Tongue (tissue), 2 donors: ENCODE measurements around the gene AP2S1. TPM values are rescaled to one million over a fixed set of nuclear protein-coding genes. Genes with fewer than 3 reads are reported as not detected.
"Not testable (repeated sequence)": the region's sequence is repeated elsewhere in the genome, so short reads cannot be mapped to it uniquely, and the experiment has no call there.

ENCODE experiments used
- DNase-seq: peaks from one replicate; pipeline ENCODE4 v3.0.0-alpha.2; 2015
- total RNA-seq: library from RNA; depleted of rRNA; stranded (reverse); fragments of >200 nt; gene quantifications from one replicate; pipeline ENCODE4 v1.2.3, GENCODE V29; 2014

AP2S1 gene
- total RNA-seq, 1 donor from 2014 or later, result 43.3 TPM

GRCh38 chr19:46841458-46842083 lies 9.1 kb downstream of the AP2S1 start:
- DNase-seq, result no peak

GRCh38 chr19:46840498-46840942 lies 10.1 kb downstream of the AP2S1 start:
- peak; percentile 89 for DNase-seq

GRCh38 chr19:46839752-46840497 lies 10.7 kb downstream of the AP2S1 start:
- DNase-seq, result peak; percentile 39

- DNase-seq, result no peak
These were observed 12.5 kb downstream of the AP2S1 start for GRCh38 chr19:46838160-46838559.

GRCh38 chr19:46834984-46835383 lies 15.7 kb downstream of the AP2S1 start:
- DNase-seq, result no peak

- DNase-seq, result peak; percentile 49
These were observed 16.5 kb downstream of the AP2S1 start for GRCh38 chr19:46834121-46834520.

- DNase-seq, result no peak
These were observed 19.8 kb downstream of the AP2S1 start for GRCh38 chr19:46830864-46831263.

GRCh38 chr19:46828484-46828883 lies 22.2 kb downstream of the AP2S1 start:
- no peak for DNase-seq

- DNase-seq, result no peak
These were observed 25.0 kb downstream of the AP2S1 start for GRCh38 chr19:46825731-46826055.

- DNase-seq, result no peak
These were observed 25.5 kb downstream of the AP2S1 start for GRCh38 chr19:46824890-46825730.

- DNase-seq, result no peak
These were observed 27.6 kb downstream of the AP2S1 start for GRCh38 chr19:46823049-46823448.

- not testable (repeated sequence) for DNase-seq
These were observed 28.2 kb downstream of the AP2S1 start for GRCh38 chr19:46822410-46822787.

GRCh38 chr19:46821512-46822409 lies 28.9 kb downstream of the AP2S1 start:
- peak; percentile 66 for DNase-seq

GRCh38 chr19:46818812-46819211 lies 31.8 kb downstream of the AP2S1 start:
- DNase-seq, result no peak

GRCh38 chr19:46815833-46816627 lies 34.6 kb downstream of the AP2S1 start:
- DNase-seq, result no peak

GRCh38 chr19:46813839-46814358 lies 36.7 kb downstream of the AP2S1 start:
- peak; percentile 56 for DNase-seq

GRCh38 chr19:46812977-46813838 lies 37.4 kb downstream of the AP2S1 start:
- no peak for DNase-seq

- no peak for DNase-seq
These were observed 40.9 kb downstream of the AP2S1 start for GRCh38 chr19:46809534-46810272.

- no peak for DNase-seq
These were observed 44.0 kb downstream of the AP2S1 start for GRCh38 chr19:46806656-46807055.
